Measurements from ENCODE around the gene PCCA.

DNA sequence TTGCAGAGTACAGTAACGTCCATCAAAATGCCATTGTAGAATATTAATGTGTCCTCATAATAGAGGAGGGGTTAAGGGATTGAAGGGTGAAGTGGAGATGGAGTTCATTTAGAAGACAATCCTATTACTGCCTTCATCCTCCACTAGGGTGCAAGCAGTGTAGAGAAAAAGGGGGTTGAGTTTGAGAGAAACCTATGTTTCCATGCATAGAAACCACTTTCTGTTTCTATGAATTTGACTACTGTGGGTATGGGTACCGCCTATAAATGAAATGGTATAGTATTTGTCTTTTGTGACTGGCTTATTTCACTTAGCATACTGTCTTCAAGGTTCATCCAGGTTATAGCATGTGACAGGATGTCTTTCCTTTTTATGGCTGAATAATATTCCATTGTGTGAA is 343.7 kb downstream of the PCCA start:
- TF ChIP-seq, protein P1, sequence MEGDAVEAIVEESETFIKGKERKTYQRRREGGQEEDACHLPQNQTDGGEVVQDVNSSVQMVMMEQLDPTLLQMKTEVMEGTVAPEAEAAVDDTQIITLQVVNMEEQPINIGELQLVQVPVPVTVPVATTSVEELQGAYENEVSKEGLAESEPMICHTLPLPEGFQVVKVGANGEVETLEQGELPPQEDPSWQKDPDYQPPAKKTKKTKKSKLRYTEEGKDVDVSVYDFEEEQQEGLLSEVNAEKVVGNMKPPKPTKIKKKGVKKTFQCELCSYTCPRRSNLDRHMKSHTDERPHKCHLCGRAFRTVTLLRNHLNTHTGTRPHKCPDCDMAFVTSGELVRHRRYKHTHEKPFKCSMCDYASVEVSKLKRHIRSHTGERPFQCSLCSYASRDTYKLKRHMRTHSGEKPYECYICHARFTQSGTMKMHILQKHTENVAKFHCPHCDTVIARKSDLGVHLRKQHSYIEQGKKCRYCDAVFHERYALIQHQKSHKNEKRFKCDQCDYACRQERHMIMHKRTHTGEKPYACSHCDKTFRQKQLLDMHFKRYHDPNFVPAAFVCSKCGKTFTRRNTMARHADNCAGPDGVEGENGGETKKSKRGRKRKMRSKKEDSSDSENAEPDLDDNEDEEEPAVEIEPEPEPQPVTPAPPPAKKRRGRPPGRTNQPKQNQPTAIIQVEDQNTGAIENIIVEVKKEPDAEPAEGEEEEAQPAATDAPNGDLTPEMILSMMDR (IDR thresholded peaks at IDR 0.05; ENCODE audit: borderline replicate concordance, extremely low read depth, low read length, poor library complexity, severe bottlenecking) = no peak
- no peak for TF ChIP-seq EZH2 (IDR thresholded peaks at IDR 0.05; ENCODE audit: borderline replicate concordance, low read depth, low read length, severe bottlenecking)

All from DND-41 (cell line).